Mononuclear cell (primary cell): ENCODE results near the gene GNAI3. TPM values are rescaled to one million over a fixed set of nuclear protein-coding genes. Genes with fewer than 3 reads are reported as not detected.

Source experiments
- H3K27me3 ChIP-seq: 2 replicates; pipeline ENCODE4 v1.6.0; 2011; ENCODE audit warnings: low read length, control low read depth; ENCODE audit not compliant: insufficient read depth
- H3K4me1 ChIP-seq: 2 replicates; pipeline ENCODE4 v1.5.1; 2011; ENCODE audit warnings: mild to moderate bottlenecking, low read length, control low read depth; ENCODE audit not compliant: insufficient read depth
- H3K4me3 ChIP-seq: 2 replicates; pipeline ENCODE4 v1.5.1; 2011; ENCODE audit warnings: mild to moderate bottlenecking, low read length, moderate library complexity
- H3K9me3 ChIP-seq: 2 replicates; pipeline ENCODE4 v1.5.1; 2011; ENCODE audit warnings: low read depth, mild to moderate bottlenecking, control low read depth, low read length
- total RNA-seq: library from RNA; depleted of rRNA; stranded (reverse); fragments of >200 nt; gene quantifications from one replicate; pipeline ENCODE4 v1.2.3, GENCODE V29; 2012

GNAI3 gene
- 8.9 TPM for total RNA-seq

DNA sequence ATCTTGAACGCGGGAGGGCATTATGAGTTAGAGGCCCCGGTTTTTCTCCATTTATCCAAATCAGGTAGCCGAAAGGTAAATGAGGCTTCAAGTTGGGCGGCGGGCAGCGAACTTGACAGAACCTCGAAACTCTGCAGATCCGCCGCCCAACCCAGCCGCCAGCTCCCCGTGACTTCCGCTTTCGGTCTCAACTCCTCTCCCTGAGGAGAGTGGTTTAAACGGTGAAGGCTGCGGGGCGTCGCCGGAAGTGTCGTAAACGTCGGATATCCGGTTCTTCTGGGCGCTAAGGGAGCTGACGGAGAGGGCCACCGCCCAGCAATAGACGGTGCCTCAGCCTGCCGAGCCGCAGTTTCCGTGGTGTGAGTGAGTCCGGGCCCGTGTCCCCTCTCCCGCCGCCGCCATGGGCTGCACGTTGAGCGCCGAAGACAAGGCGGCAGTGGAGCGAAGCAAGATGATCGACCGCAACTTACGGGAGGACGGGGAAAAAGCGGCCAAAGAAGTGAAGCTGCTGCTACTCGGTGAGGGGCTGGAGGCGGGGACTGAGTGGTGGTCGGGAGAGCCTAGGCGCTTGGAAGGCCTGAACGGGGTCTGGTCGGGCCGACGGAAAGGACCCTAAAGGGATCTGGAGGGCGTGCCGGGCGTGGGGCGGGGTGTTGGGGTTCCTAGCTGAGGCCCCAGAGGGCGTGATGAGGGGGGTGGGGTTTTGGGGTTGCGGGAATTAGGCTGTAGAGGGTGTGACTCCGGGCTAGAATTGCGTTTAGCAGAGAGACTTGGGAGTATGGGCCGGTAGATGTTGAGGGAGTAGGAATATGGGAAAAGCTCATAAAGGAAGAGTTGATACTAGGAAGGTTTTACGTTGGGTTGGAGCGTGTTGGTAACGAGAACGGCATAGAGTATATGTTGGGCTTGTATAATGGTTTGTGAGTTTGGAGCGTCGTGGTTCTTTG lies at the start of gene GNAI3:
Gene GNAI3, plus strand, starts transcription at position 295 of the 947 bp plus-strand sequence. Its CDS starts 106 bp downstream, at position 401.
- H3K4me3 ChIP-seq, result peak within 1 kb of the TSS; percentile 96
- H3K27me3 ChIP-seq, result no peaks in the 10 kb centered on the region
- H3K9me3 ChIP-seq, result no peaks in the 10 kb centered on the region
- H3K4me1 ChIP-seq, result peaks cover 44% of the 10 kb centered on the region

- no peak overlapping the region for H3K4me3 ChIP-seq
- peaks cover 82% of the 10 kb centered on the region for H3K4me1 ChIP-seq
- no peaks in the 10 kb centered on the region for H3K9me3 ChIP-seq
- H3K27me3 ChIP-seq, result no peaks in the 10 kb centered on the region
Measured at GRCh38 chr1:109499081-109499480, 49.3 kb upstream of the GNAI3 start.

- Histone ChIP-seq H3K4me3 (no peak overlapping the region), H3K27me3 (no peaks in the 10 kb centered on the region), H3K9me3 (no peaks in the 10 kb centered on the region), H3K4me1 (peaks cover 79% of the 10 kb centered on the region)
Measured at GRCh38 chr1:109499661-109500536, 48.5 kb upstream of the GNAI3 start.

DNA sequence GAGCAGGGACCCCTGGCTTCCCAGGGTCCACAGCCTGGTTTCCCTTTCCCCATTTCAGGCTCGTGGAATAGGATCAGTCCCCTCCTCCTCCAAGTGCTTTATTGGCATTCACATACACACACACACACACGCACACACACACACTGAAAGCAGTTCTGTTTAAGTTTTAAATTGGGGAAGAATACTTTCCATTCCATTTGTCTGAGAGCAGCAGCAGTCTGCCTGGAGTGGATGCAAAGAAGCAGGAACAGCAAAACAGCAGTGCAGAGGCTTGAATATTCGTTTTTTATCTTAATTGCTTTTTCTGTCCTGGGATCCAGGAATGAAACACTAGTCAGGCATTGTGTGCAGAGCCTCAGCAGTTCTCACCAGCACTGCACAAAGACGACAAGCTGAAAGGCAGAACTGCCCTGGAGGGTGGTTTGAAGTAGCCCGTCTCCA lies 47.5 kb upstream of the GNAI3 start:
- Histone ChIP-seq H3K9me3 (no peaks in the 10 kb centered on the region), H3K4me1 (peaks cover 70% of the 10 kb centered on the region), H3K27me3 (no peaks in the 10 kb centered on the region), H3K4me3 (no peak overlapping the region)

DNA sequence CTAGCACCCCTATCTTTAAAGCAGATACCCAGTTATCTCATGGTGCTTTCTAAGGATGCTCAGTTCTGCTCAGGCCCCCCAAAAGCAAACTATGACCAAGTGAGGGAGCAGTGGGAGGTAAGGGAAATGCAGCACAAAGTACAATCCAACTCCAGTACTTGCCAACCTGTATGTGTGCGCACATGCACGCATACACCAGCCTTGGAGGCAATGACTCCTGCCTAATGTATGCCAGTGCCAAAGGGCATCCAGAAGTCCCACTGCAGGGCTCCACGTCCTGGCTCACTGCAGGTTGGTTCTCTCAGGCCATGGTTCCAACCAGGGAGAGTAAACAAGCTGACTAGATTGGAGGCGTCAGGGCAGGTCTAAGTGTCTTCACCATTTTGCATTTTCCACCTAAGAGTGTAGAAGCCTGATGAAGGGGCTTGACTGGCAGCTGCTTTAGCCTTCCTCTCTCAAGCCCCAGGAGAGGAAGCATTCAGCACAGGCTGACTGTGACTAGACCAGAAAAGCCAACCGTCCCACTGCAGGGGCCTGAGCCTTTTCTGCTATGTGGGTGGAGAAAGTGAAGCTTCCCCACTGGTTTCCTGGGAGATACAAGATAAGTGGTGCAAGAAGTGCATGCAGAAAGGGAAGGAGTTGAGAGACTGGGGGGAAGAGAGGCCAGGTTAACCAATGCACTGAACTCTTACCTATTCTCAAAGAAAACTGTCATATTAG lies 46.6 kb upstream of the GNAI3 start:
- Histone ChIP-seq H3K4me1 (peaks cover 64% of the 10 kb centered on the region), H3K9me3 (no peaks in the 10 kb centered on the region), H3K27me3 (no peaks in the 10 kb centered on the region), H3K4me3 (no peak overlapping the region)

GRCh38 chr1:109502364-109502851 lies 46.0 kb upstream of the GNAI3 start:
- peak overlapping the region; percentile 28 for H3K4me3 ChIP-seq
- no peaks in the 10 kb centered on the region for H3K27me3 ChIP-seq
- no peaks in the 10 kb centered on the region for H3K9me3 ChIP-seq
- H3K4me1 ChIP-seq, result peaks cover 58% of the 10 kb centered on the region

GRCh38 chr1:109503935-109504334 lies 44.5 kb upstream of the GNAI3 start:
- Histone ChIP-seq H3K27me3 (no peaks in the 10 kb centered on the region), H3K4me1 (peaks cover 49% of the 10 kb centered on the region), H3K4me3 (no peak overlapping the region), H3K9me3 (no peaks in the 10 kb centered on the region)

DNA sequence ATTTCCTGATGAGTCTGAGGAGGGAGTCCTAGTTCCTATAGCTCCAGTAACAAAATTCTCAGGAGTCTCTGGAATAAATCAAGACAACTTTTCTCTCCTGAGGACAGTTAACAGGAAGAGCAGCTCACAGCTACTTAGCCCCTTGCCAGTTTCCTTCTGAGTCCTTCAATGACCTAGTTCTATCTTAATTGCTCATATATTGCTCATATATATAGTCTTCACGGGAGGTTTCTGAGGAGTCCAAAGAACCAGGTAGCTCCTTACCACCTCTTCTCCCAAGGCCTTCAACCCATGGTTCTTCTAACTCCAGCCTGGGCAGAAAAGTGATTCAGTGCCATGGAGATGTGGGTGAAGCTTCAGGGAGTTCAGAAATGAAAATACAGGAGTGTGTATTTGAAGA lies 43.4 kb upstream of the GNAI3 start:
- no peaks in the 10 kb centered on the region for H3K27me3 ChIP-seq
- H3K9me3 ChIP-seq, result no peaks in the 10 kb centered on the region
- no peak overlapping the region for H3K4me3 ChIP-seq
- H3K4me1 ChIP-seq, result peaks cover 44% of the 10 kb centered on the region

DNA sequence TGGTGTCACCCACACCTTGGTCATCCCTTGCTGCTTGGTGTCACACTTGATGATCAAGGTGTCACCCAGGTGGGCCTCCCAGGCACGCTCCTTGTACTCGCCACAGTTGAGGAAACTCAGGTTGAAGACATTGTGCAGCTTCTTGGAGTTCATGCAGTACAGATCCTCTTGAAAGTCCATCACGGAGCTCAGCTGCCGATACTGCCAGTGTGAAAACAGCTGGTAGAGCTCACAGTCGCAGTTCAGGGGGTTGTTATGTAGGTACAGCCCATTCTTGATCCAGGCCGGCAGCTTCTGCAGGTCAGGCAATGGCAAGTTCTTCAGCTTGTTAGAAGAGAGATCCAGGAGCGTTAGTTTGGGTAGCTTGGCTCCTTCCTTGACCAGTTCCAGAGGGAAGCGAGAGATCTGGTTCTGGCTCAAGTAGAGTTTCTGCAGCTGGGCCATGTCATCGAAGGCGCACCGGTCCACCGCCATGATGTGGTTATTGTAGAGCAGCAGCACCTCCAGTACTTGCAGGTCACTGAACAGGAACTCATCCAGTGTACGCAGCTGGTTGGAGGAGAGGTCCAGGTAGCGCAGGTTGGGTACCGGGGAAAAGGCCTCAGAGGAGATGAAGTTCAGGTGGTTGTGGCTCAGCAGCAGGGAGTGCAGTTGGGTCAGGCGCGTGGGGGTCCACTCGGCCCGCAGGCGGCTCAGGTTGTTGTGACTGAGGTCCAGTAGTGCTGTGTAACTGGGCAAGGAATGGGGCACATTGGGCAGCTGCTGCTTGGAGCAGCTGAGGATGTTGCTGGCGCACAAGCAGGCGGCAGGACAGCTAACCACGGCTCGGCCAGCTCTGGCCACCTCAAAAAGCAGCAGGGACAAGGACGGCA lies 40.2 kb upstream of the GNAI3 start:
- Histone ChIP-seq H3K27me3 (no peaks in the 10 kb centered on the region), H3K4me1 (peaks cover 27% of the 10 kb centered on the region), H3K9me3 (no peaks in the 10 kb centered on the region), H3K4me3 (no peak overlapping the region)

DNA sequence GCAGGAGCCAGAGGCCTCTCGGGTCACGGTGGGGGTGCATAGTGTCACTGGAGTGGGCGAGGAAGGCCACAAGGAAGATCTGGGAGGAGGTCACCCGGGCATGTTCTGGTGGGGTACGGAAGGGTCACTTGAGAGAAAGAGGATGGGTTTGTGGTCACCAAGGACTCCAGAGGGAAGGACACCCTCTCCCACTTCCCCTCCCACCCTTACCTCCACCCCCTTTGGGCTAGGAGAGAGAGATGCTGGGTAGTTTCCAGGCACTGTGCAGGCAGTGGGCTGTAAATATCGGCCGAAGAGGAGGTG lies 39.6 kb upstream of the GNAI3 start:
- peaks cover 25% of the 10 kb centered on the region for H3K4me1 ChIP-seq
- H3K4me3 ChIP-seq, result peak overlapping the region; percentile 50
- H3K27me3 ChIP-seq, result no peaks in the 10 kb centered on the region
- no peaks in the 10 kb centered on the region for H3K9me3 ChIP-seq

GRCh38 chr1:109509176-109510134 lies 39.0 kb upstream of the GNAI3 start, which contains the start of gene AMIGO1:
TSS of gene AMIGO1 (minus strand) at chr1:109509727. CDS start at chr1:109508912, 815 bp downstream.
- peaks cover 19% of the 10 kb centered on the region for H3K4me1 ChIP-seq
- no peaks in the 10 kb centered on the region for H3K27me3 ChIP-seq

GRCh38 chr1:109513110-109513710 lies 35.2 kb upstream of the GNAI3 start:
- Histone ChIP-seq H3K4me3 (no peak overlapping the region), H3K9me3 (no peaks in the 10 kb centered on the region), H3K4me1 (peaks cover 15% of the 10 kb centered on the region), H3K27me3 (no peaks in the 10 kb centered on the region)

More at GRCh38 chr1:109509176-109510134, 39.0 kb upstream of the GNAI3 start, which contains the start of gene AMIGO1:
- Histone ChIP-seq H3K4me3 (peak within 1 kb of the TSS; percentile 50), H3K9me3 (no peaks in the 10 kb centered on the region)
